Right lobe of liver (tissue), 4 donors: Measurements from ENCODE around the gene DCLRE1B.

Experiments used
- POLR2A ChIP-seq: fragments of 450-650 bp; IDR thresholded peaks from one replicate; pipeline ENCODE4 v1.6.1; 2017; ENCODE audit warnings: antibody characterized with exemption, mild to moderate bottlenecking
- TF ChIP-seq, protein P1 (sequence below), 4 donors: fragments of 200-600 bp in 3 of 4; fragments of 450-650 bp in 1 of 4; IDR thresholded peaks; one replicate each; pipeline versions ENCODE4 v1.5.1 to v1.8.0; 2016 to 2022; ENCODE audit warnings: antibody characterized with exemption in 4 of 4, mild to moderate bottlenecking in 2 of 4
- donor health status: DM: no; HTN: no; CAD: no.
- donor health status: DM: no; HTN: no; CAD: no.
- donor health status: DM: no; HTN: yes; CAD: no.

DNA sequence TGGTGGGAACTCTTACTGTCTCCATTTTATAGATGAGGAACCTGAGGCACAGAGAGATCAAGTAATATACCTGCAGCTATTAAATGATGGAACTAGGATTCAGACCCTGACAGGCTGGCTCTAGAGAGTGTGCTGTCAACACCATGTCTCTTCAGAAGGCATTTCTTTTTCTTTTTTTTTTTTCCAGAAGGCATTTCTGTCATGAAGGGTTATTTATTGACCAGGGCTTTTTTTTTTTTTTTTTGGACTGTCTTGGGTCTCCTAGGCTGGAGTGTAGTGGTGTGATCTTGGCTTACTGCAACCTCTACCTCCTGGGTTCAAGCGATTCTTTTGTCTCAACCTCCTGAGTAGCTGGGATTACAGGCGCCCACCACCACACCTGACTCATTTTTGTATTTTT, 46.6 kb downstream of the DCLRE1B start:
- TF ChIP-seq, protein P1, sequence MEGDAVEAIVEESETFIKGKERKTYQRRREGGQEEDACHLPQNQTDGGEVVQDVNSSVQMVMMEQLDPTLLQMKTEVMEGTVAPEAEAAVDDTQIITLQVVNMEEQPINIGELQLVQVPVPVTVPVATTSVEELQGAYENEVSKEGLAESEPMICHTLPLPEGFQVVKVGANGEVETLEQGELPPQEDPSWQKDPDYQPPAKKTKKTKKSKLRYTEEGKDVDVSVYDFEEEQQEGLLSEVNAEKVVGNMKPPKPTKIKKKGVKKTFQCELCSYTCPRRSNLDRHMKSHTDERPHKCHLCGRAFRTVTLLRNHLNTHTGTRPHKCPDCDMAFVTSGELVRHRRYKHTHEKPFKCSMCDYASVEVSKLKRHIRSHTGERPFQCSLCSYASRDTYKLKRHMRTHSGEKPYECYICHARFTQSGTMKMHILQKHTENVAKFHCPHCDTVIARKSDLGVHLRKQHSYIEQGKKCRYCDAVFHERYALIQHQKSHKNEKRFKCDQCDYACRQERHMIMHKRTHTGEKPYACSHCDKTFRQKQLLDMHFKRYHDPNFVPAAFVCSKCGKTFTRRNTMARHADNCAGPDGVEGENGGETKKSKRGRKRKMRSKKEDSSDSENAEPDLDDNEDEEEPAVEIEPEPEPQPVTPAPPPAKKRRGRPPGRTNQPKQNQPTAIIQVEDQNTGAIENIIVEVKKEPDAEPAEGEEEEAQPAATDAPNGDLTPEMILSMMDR (IDR thresholded peaks at IDR 0.05) = no peak
- TF ChIP-seq POLR2A = no peak
